ENCODE results near the gene SLC22A2.
A peak's percentile ranks its signal among the peaks of the same experiment; 100 is the strongest.

Gene SLC22A2

DNA sequence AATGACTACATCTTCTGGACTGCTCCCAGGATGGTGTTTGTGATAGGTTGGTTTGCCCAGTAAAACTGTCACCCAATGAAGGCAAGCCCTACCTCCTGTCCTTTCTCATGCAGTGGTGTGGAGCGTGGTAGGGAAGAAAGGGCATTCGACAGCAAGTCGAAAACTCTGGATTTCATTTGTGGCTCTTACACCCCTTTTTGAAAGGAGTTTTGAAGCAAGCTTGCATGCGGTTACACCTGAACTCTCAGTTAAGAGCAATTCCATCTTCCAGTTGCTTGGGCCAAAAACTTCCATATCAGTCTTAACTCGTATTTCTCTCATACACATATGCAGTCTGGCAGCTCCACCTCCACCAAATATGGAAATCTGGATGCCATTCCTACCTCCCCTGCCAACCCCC, 19.7 kb upstream of the SLC22A2 start:
- no peak overlapping the region for H3K27ac Mint-ChIP-seq
- no peaks in the 10 kb centered on the region for H3K36me3 Mint-ChIP-seq
- H3K4me1 Mint-ChIP-seq, result no peaks in the 10 kb centered on the region

DNA sequence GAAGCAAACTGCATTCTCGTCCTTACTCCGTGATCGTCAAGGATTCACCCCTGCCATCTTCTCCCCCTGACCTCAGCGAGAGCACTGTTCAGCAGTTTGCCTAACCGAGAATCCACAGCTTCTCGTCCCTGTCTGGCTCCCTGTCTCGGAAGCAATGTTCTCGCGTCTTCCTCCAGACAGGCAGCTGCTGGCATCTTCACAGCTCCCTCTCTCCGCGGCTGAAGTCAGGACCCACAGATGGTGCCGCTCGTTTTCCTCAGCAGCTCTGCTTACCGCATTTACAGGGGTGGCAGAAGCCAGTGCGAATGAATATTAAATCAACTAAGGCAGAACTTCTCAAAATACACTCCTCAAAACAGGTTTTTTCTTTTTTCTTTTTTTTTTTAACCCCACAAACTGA, 18.9 kb upstream of the SLC22A2 start:
- Mint-ChIP-seq H3K9me3 (no peaks in the 10 kb centered on the region), H3K4me3 (no peak overlapping the region), H3K27ac (no peak overlapping the region), H3K27me3 (no peaks in the 10 kb centered on the region), H3K4me1 (no peaks in the 10 kb centered on the region), H3K36me3 (no peaks in the 10 kb centered on the region)

More for the DNA sequence above, 19.7 kb upstream of the SLC22A2 start:
- Mint-ChIP-seq H3K9me3 (no peaks in the 10 kb centered on the region), H3K4me3 (no peak overlapping the region), H3K27me3 (peaks cover 1% of the 10 kb centered on the region)

DNA sequence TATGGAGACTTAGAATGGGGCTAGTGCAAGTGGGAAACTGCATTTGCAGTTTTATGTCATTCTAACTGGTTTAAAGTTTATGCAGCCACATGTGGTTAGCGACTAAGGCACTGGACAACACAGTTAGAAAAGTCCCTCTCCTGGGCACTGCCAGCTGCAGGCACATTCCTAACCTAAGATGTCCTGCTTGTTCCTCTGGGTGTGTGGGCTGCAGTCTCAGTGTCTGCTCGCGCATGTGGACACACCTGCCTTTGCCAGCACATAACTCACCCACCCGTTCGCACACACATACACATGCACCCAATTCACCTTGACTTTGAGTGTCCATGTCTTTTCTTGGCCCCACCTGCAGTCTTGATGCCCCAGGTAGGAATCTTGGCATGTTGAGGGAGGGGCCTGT, 18.5 kb upstream of the SLC22A2 start:
- Mint-ChIP-seq H3K36me3 (no peaks in the 10 kb centered on the region), H3K4me3 (no peak overlapping the region), H3K9me3 (no peaks in the 10 kb centered on the region), H3K4me1 (no peaks in the 10 kb centered on the region), H3K27me3 (no peaks in the 10 kb centered on the region), H3K27ac (no peak overlapping the region)

DNA sequence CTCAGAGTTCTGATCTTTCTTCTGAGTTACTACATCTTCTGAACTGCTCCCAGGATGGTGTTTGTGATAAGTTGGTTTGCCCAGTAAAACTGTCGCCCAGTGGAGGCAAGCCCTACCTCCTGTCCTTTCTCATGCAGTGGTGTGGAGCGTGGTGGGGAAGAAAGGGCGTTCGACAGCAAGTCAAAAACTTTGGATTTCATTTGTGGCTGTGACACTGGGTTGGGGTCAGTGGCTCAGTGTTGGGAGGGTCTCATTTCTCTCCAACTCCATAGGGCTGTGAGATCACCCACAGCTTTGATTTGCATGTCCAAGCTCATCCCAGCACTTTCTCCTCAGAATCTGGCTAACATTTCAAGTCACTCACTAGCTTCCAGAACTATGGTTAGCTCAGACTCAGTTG, 17.5 kb upstream of the SLC22A2 start:
- Mint-ChIP-seq H3K9me3 (no peaks in the 10 kb centered on the region), H3K4me1 (no peaks in the 10 kb centered on the region), H3K36me3 (no peaks in the 10 kb centered on the region), H3K27me3 (no peaks in the 10 kb centered on the region), H3K27ac (no peak overlapping the region), H3K4me3 (no peak overlapping the region)

DNA sequence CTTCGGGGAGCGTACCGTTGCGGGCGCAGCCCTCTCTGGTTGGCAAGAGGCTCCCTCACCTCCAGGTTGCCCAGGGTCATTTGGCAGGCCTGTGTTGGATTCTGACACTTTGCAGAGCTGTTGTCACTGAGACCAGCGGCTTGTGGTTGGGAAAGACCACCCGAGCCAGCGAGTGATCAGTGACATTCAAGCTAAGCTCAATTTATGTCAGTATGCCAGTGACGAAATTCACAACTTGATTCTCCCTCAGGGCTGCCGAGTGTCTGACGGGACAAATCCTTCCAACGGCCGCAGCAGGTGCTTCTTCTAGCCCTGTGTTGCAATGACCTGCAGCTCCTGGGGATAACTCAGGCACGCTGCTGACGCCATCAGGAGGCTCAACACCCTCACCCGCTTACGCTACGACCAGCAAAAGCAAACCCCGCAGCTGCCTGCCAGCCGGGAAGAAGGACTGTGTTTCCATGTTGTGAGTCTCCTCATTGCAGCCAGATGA, 16.9 kb upstream of the SLC22A2 start:
- Mint-ChIP-seq H3K27me3 (no peaks in the 10 kb centered on the region), H3K36me3 (no peaks in the 10 kb centered on the region), H3K4me1 (no peaks in the 10 kb centered on the region)

DNA sequence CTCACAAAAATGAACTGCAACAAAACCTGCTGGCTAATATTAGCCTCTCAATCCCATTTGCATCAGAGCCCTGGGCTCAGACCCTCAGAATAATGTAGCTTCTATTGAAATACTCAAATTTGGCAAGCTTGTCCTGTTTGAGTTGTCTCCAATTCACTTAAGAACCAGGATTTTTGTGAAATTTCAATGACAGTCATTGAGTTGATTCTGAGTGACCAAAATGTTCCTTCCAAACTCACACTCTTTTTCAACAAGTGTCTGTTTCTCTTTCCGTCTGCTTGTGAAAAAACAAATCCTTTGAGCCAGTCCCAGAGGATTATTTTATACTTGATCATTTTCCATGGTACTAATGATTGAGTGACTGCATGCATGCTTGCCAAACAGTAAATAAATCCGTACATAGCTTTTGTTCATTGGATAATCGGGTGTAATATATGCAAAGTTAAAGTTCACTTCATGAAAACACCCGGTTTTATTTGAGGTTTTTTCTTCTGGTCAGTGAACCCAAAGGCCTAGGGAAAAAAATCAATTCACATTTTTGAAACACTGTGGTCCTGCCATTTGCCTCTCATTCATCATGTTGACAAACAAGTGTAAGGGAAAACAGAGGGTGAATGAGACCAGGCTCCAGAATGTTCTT, 16.4 kb upstream of the SLC22A2 start:
- Mint-ChIP-seq H3K27me3 (no peaks in the 10 kb centered on the region), H3K9me3 (no peaks in the 10 kb centered on the region), H3K4me1 (no peaks in the 10 kb centered on the region), H3K36me3 (no peaks in the 10 kb centered on the region), H3K4me3 (no peak overlapping the region), H3K27ac (no peak overlapping the region)

More for the DNA sequence above, 16.9 kb upstream of the SLC22A2 start:
- Mint-ChIP-seq H3K4me3 (no peak overlapping the region), H3K9me3 (no peaks in the 10 kb centered on the region), H3K27ac (no peak overlapping the region)

DNA sequence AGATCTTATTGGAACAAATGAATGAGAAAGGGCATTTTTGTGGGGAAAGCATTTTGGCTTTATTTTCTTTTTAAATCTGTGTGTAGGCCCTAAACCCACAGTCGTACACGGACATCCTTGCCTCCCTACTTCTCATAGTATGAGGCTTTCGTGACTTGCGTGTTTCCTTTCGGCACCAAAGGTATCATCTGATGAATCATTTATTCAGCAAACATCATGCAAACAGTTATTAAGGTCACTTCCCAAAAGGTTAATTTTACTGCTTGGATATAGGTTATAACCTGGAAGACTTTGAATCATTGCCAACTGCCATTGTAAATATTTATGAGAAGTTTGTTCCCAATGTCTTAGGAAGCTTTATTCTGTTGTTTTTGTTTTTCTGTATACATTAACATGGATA, 15.1 kb upstream of the SLC22A2 start:
- H3K4me1 Mint-ChIP-seq, result no peaks in the 10 kb centered on the region
- H3K9me3 Mint-ChIP-seq, result no peaks in the 10 kb centered on the region
- no peak overlapping the region for H3K27ac Mint-ChIP-seq
- no peak overlapping the region for H3K4me3 Mint-ChIP-seq
- no peaks in the 10 kb centered on the region for H3K36me3 Mint-ChIP-seq
- H3K27me3 Mint-ChIP-seq, result no peaks in the 10 kb centered on the region

DNA sequence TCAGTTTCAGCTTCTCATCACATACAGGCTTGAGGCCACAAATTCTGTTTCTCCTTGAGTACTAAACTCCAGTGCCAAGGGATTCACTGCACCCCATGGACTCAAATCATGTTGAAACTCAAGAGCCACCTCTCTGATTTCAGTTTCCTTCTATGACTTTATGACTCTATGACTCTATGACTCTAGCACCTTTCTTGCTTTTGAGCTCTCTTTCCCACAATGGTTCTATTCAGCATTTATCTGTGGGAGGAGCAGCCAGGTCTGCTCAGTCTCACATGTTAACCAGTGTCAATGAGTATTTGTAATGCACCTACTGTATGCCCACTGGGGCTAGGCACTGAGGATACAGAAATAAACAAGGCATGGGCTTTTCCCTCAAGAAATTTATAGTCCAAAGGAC, 14.6 kb upstream of the SLC22A2 start:
- Mint-ChIP-seq H3K27me3 (no peaks in the 10 kb centered on the region), H3K9me3 (no peaks in the 10 kb centered on the region), H3K4me3 (no peak overlapping the region), H3K27ac (no peak overlapping the region), H3K36me3 (no peaks in the 10 kb centered on the region), H3K4me1 (no peaks in the 10 kb centered on the region)

DNA sequence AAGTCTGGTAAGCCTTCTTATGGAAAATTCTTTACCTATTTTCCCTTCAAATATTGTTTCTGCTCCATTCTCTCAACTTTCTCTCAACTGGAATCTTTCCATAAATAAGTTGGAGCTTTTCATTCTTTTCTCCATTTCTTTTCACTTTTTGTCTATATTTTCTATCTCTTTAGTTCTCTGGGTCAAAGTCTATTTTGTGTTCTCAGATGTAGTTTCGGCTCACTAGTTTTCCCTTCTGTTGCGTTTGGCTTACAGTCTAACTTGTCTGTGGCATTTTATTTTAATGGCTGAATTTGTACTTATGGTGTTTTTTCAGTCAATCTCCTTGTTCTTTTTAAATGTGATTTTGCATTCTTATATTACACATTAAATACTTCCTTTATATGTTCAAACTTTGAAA, 14.1 kb upstream of the SLC22A2 start:
- no peaks in the 10 kb centered on the region for H3K27me3 Mint-ChIP-seq
- H3K27ac Mint-ChIP-seq, result no peak overlapping the region
- H3K4me3 Mint-ChIP-seq, result no peak overlapping the region
- no peaks in the 10 kb centered on the region for H3K36me3 Mint-ChIP-seq
- no peaks in the 10 kb centered on the region for H3K4me1 Mint-ChIP-seq
- no peaks in the 10 kb centered on the region for H3K9me3 Mint-ChIP-seq

DNA sequence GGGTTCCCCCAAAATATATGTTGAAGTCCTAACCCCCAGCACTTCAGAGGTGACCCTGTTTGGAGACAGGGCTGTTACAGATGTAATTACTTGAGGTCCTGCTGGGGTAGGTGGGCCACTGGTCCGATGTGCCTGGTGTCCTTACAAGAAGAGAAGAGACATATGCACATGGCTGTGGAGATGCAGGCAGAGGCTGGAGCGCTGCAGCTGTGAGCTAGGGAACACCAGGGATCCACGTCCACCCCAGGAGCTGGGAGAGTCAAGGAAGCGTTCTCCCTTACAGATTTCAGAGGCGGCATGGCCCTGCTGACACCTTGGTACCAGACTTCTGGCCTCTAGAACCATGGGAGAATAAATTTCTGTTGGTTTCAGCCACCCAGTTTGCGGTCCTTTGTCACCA, 11.7 kb upstream of the SLC22A2 start:
- no peaks in the 10 kb centered on the region for H3K36me3 Mint-ChIP-seq
- no peak overlapping the region for H3K27ac Mint-ChIP-seq
- H3K4me3 Mint-ChIP-seq, result no peak overlapping the region
- H3K27me3 Mint-ChIP-seq, result no peaks in the 10 kb centered on the region
- no peaks in the 10 kb centered on the region for H3K9me3 Mint-ChIP-seq
- peaks cover 7% of the 10 kb centered on the region for H3K4me1 Mint-ChIP-seq

DNA sequence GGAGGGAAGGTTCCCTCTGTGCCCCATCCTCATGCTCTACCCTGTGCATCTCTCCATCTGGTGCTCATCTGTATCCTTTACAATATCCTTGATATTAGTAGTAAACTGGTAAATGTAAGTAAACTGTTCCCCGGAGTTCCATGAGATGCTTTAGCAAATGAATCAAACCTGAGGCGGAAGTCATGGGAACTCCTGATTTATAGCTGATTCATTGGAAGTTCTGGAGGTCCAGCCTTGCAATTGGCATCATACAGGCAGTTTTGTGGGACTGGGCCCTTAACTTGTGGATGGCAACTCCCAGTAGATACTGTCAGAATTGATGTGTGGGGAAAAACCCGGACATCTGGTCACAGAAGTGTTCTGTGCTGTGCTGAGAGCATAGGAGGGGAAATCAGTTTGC, 11.2 kb upstream of the SLC22A2 start:
- H3K9me3 Mint-ChIP-seq, result no peaks in the 10 kb centered on the region
- no peaks in the 10 kb centered on the region for H3K36me3 Mint-ChIP-seq
- H3K27ac Mint-ChIP-seq, result no peak overlapping the region
- H3K4me3 Mint-ChIP-seq, result no peak overlapping the region
- no peaks in the 10 kb centered on the region for H3K27me3 Mint-ChIP-seq
- peaks cover 7% of the 10 kb centered on the region for H3K4me1 Mint-ChIP-seq

DNA sequence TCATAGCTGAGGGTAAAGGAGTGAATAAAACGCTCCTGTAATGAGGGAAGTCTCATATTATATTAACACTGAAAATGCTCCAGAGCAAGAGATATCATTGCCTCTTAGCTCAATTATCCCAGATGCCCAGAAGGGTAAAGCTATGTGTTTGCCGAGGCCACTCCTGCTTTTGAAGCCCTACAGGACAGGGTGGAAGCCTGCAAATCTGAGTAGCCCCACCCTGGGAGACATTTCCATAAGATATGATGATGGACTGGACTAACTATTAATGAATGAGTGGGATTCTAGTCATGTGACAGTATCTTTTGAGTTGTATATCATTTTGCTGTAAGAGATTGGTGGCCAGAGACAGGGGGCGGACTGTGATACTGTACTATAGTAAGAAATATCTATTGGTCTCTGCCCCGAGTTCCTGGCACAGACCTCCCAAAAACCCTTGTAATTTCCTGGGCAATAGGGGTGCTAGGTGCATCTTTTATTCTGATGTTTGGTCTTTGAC, 10.5 kb upstream of the SLC22A2 start:
- Mint-ChIP-seq H3K27me3 (no peaks in the 10 kb centered on the region), H3K9me3 (no peaks in the 10 kb centered on the region), H3K27ac (no peak overlapping the region), H3K4me1 (peaks cover 7% of the 10 kb centered on the region), H3K36me3 (no peaks in the 10 kb centered on the region), H3K4me3 (no peak overlapping the region)

DNA sequence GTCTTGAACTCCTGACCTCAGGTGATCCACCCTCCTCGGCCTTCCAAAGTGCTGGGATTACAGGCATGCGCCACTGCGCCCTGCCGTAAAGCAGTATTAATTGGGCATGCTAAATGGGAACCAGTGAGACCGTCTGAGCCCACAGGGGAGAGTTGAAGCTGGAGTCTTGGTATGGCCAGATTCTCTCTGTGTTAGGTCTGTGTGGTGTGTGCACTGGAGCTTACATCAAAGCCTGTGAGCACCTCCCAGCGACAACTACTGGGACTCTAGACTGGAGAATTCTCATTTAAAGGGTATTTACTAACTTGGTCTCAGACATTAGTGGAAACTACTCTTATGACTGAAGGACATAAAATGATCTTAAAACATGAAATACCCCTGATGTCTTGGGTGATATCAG, 8.5 kb upstream of the SLC22A2 start:
- Mint-ChIP-seq H3K27me3 (peaks cover 5% of the 10 kb centered on the region), H3K27ac (no peak overlapping the region), H3K9me3 (no peaks in the 10 kb centered on the region), H3K4me3 (no peak overlapping the region), H3K4me1 (peaks cover 7% of the 10 kb centered on the region), H3K36me3 (no peaks in the 10 kb centered on the region)

DNA sequence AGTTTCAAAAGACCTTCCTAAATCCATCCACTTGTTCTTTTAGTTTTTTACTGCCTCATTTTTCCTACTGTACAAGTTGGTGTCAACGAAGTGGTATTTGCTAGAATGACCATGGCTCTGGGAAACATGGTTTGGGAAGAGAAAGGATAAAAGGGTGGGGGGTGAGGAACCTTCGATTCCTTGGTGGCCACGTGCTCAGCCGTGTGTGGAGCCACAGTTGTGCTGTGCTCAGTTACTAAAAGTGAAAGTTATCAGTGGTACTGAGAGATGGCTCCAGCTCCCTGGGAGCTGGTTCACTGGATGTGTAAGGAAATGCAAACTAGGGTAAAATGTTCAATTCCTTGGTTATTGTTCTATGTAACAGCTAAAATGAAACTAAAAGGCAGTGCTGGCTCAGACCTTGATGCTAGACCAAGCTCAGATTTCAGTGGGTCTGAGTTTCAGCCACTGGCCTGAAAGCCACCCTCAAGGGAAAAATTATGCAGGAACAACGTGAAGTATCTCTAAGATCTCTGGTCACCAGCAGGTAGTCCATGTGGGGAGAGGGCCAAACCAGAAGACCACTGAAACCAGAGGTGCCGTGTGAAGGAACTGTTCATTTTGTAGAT, 7.4 kb upstream of the SLC22A2 start:
- H3K27me3 Mint-ChIP-seq, result peaks cover 5% of the 10 kb centered on the region
- no peak overlapping the region for H3K4me3 Mint-ChIP-seq
- H3K9me3 Mint-ChIP-seq, result no peaks in the 10 kb centered on the region
- H3K4me1 Mint-ChIP-seq, result peaks cover 7% of the 10 kb centered on the region
- peak overlapping the region; percentile 14 for H3K27ac Mint-ChIP-seq
- H3K36me3 Mint-ChIP-seq, result no peaks in the 10 kb centered on the region

DNA sequence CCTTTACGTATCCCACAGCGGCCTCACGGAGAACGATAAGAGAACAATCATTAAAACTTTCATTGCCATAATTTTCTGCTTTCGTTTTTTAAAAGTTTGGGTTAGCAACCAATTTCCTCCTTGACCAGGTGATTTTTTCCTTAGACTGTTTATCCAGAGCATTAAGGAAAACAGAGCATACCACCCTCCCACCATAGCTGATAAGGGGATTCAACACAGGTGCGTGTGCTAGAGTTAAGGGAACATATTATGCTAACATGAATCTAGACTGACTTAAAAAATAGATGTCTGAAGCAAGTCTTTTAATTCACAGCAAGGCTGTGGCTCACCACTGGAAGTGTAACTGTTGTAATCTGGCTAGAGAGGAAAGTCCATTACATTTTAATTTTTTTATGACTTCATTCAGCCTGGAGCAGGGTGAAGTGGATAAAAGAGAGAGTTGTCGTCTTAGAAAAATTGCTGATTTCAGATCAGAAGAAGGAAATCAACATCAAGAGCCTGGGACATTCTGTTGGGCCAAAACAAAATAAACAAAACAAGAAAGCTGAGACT, 5.5 kb upstream of the SLC22A2 start:
- peaks cover 7% of the 10 kb centered on the region for H3K4me1 Mint-ChIP-seq
- peaks cover 9% of the 10 kb centered on the region for H3K27me3 Mint-ChIP-seq
- H3K4me3 Mint-ChIP-seq, result no peak overlapping the region
- no peaks in the 10 kb centered on the region for H3K36me3 Mint-ChIP-seq
- no peaks in the 10 kb centered on the region for H3K9me3 Mint-ChIP-seq
- no peak overlapping the region for H3K27ac Mint-ChIP-seq

DNA sequence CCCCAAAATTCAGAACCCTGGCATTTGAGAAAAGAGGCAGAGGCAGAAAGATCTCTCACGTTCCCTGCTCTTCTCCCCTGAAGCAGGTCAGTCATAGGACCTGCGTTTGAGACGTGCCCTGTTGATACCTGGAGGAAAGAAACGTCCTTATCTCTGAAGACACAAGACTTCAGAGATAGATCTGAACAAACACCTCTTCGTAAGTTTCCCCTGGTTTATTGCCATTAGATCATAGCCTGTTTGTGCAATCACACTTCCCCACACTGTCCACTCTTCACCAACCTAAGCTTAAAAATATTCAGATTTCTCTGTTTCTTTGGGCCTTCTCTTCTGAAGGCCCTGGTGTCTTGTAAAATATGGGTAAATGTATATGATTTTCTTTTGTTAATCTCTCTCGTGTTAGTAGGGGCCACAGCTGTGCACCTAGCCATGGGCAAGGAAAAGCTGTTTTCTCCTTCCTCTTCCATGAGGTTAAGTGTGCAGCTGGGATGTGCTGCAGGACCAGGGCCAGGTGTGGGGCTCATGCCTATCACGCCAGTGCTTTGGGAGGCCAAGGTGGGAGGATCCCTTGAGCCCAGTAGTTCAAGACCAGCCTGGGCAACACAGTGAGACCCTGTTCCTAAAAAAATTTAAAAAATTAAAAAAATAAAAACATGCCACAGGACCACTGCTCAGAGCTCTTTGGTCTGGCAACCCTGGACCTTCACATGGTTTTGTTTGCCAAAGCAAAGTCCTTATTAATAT, 4.7 kb upstream of the SLC22A2 start:
- no peak overlapping the region for H3K27ac Mint-ChIP-seq
- no peaks in the 10 kb centered on the region for H3K9me3 Mint-ChIP-seq
- H3K4me1 Mint-ChIP-seq, result peaks cover 7% of the 10 kb centered on the region
- no peaks in the 10 kb centered on the region for H3K36me3 Mint-ChIP-seq
- H3K4me3 Mint-ChIP-seq, result no peak overlapping the region
- H3K27me3 Mint-ChIP-seq, result peaks cover 12% of the 10 kb centered on the region
